ENCODE data around the gene CHCHD4.
"Not testable (repeated sequence)": the region's sequence is repeated elsewhere in the genome, so short reads cannot be mapped to it uniquely, and the experiment has no call there.

CHCHD4 gene

DNA sequence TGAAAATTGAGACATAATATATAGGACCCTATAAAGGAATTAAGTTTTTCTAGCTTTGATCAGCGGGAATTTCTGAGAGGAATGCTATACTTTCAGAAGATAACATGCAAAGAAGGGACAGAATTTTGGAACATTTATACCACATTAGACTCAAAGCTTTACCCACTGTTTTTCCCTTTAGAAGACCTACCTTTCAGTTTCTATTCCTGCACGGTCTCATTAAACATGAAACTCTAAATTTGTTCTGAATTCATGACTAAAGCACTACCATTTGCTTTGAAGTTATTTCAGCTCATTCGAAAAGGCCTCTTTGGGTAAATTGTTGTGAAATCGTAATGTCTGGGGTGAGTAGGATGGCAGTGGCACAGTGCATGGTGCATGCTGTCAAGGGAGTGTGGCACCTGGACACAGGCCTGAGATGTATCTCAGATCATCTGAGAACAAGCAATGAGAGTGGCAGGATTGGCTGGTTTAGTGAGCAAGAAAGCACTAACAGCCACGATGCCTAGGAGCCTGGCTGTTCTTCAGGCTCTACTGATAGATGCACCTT, 42.5 kb downstream of the CHCHD4 start:
- no peak overlapping the region for H3K27ac ChIP-seq
- no peak for DNase-seq (ENCODE audit: low read depth, low spot score)

DNA sequence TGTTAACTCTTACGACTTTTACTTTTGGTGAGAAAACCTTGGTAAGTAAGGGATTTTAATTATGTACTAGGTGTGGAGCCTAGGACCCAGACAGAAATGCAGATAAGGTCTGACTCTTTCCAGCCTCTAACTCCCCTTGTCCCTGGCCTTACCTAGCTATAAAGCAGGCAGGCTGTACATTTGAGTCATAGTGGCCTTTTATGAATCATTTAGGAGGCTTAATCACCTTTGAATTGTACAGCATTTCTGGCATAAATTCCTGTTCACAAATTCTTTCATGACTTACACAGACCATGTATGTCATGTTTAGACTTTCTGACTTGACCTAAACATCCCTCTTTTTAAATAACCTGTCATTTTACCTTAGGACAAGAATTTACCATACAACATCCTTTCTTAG, 47.4 kb downstream of the CHCHD4 start:
- peak; percentile 29 for DNase-seq (ENCODE audit: low read depth, low spot score)
- H3K27ac ChIP-seq: peak overlapping the region; percentile 2

DNA sequence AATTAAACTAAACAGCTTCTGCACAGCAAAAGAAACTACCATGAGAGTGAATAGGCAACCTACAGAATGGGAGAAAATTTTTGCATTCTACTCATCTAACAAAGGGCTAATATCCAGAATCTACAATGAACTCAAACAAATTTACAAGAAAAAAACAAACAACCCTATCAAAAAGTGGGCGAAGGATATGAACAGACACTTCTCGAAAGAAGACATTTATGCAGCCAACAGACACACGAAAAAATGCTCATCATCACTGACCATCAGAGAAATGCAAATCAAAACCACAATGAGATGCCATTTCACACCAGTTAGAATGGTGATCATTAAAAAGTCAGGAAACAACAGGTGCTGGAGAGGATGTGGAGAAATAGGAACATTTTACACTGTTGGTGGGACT, 49.4 kb downstream of the CHCHD4 start:
- DNase-seq (ENCODE audit: low read depth, low spot score); H3K27ac ChIP-seq: not testable (repeated sequence)

DNA sequence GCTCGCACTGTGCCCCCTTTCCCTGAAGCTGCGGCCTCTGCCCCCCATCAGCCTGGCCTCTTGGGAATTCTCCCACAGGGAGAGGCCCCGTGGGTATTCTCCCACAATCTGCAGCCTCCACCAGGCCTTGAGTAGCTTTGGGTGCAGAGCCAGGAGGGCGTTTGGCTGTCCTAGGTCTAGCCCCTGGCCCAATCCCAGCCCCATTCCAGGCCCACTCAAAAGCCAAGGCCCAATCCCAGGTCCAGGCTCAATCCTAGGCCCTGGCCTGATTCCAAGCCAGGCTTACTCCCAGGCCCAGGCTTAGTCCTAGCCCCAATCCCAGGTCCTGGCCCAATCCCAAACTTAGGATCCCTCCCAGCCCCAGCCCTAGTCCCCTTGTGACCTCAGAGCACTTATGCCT, 59.8 kb downstream of the CHCHD4 start:
- H3K27ac ChIP-seq: no peak overlapping the region
- DNase-seq (ENCODE audit: low read depth, low spot score): no peak

DNA sequence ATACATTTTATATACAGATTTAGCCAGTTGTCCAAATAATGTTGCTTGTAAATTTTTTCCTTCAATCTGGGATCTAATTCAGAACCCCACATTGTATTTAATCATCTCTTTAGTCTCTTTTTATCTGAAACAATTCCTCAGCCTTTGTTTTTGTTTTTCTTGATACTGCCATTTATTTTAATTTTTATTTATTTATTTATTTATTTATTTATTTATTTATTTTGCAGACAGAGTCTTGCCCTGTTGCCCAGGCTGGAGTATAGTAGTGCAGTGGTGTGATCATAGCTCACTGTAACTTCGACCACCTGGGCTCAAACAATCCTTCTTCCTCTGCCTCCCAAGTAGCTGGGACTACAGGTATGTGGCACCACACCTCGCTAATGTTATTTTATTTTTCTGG, 61.5 kb downstream of the CHCHD4 start:
- no peak for DNase-seq (ENCODE audit: low read depth, low spot score)
- no peak overlapping the region for H3K27ac ChIP-seq

All from epithelial cell of prostate (primary cell).